ENCODE results near the gene TWF2. TPM values are rescaled to one million over a fixed set of nuclear protein-coding genes. Genes with fewer than 3 reads are reported as not detected.

Gene TWF2
- total RNA-seq, 1 experiment from 2014 or later: 100 TPM

GRCh38 chr3:52246264-52246620, 7.3 kb upstream of the TWF2 start:
- H3K4me3 ChIP-seq: peak overlapping the region; percentile 48
- H3K27me3 ChIP-seq: no peaks in the 10 kb centered on the region
- no peak for DNase-seq
- H3K36me3 ChIP-seq: peaks cover 5% of the 10 kb centered on the region; the same call in 1 of the 2 replicates
- H3K9me3 ChIP-seq: no peaks in the 10 kb centered on the region

DNA sequence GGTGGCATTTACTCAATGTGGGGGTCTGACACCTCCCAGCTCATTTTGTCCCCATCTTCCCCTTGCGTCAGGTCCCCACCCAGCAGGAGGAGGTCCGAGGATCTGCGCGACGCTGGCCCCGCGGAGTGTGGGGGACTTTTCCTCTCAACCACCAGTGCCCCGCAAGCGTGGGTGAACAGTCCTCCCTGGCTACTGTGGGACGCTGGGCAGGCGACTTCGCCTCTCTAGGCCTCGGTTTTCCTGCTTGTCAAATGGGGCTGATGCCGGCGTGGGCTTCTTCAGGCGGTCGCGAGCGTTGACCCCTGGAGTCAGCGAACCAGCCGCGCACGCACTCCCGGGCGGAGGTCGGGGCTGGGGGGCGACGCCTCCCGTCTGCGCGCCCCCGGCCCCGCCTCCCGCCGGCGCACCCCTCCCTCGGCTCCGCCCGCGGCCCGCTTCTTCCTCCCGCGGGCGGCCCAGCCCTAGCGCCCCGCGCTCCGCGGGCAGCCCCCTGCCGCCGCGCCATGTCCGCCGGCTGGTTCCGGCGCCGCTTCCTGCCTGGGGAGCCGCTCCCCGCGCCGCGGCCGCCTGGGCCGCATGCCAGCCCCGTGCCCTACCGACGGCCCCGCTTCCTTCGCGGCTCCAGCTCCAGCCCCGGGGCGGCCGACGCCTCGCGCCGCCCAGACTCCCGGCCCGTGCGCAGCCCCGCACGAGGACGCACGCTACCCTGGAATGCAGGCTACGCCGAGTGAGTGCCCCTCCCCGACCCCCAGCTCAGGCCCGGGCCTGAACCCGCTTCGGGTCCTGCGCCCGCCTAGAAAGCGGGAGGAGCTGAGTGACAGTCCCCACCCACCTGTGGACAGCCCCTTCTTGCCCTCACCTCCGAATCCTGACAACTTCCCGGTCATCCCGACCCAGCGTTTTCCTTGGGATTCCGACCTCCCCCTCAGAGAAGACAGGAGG, 6.6 kb upstream of the TWF2 start, which contains the start of gene PPM1M:
PPM1M (plus strand) TSS at position 438 of the 942 bp plus-strand sequence; CDS start at position 504, 66 bp downstream.
- H3K9me3 ChIP-seq: no peaks in the 10 kb centered on the region
- DNase-seq: peak; percentile 56

DNA sequence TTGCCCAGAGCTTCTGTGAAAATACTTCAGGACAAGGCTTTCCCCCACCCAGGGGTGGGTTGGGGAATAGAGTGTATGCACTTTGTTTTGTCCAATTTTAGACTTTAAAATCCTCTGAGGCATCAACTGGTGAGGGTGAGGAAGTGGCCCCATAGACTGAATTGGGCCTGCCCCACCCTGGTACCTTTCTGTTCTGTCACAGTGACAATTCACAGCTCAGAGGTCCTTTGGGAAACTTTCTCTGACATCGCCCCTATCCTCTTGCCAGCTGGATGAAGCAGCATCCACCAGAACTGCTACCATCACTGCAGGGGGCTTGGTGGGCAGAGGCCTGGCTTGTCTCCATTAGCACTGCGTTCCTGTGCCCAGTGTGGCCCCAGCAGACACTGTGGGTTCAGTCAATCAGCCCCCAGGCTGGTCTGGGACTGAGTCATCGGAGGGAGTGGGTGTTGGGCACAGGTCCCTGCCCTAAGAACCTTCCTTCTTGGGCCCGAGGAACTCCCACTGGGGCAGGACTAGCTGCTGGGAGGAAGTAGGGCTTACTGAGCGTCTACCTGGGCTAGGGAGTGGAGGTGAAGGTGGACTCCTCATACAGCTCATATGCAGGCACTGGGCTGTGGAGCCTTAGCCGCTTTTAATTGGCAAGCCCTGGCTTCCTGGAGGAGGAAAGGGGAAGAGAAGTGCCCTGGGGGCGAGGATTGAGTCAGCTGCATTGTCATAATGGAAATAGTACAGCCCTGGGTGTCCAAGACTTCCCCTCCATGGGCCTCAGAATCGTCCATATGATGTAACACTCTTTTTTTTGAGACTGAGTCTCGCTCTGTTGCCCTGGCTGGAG, 5.1 kb upstream of the TWF2 start:
- no peak overlapping the region for H3K4me3 ChIP-seq
- no peaks in the 10 kb centered on the region for H3K9me3 ChIP-seq
- DNase-seq: peak; percentile 80
- peaks cover 8% of the 10 kb centered on the region for H3K36me3 ChIP-seq
- no peaks in the 10 kb centered on the region for H3K27me3 ChIP-seq

More for the DNA sequence above, 6.6 kb upstream of the TWF2 start, which contains the start of gene PPM1M:
- peaks cover 9% of the 10 kb centered on the region for H3K36me3 ChIP-seq
- H3K4me3 ChIP-seq: peak within 1 kb of the TSS; percentile 48
- H3K27me3 ChIP-seq: no peaks in the 10 kb centered on the region

DNA sequence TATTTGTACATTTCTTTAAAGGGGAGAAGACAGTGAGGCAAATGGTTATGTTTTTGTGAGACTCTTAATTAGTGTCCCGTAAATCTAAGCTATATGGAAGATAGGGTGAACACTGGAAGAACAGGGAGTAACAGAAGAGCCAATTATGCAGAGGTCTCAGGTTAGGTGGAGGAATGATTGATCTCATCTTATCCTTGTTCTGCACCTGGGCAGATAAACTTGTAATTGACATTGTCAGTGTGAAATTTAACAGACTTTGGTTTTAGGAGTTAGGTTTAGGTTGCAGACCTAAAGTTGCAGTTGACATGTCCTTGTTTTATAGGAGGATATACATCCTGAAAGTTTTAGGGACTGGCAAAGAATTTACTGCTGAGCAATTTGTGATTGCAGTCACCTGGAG, 3.1 kb upstream of the TWF2 start:
- no peaks in the 10 kb centered on the region for H3K9me3 ChIP-seq
- H3K36me3 ChIP-seq: peaks cover 4% of the 10 kb centered on the region
- DNase-seq: no peak
- no peak overlapping the region for H3K4me3 ChIP-seq
- no peaks in the 10 kb centered on the region for H3K27me3 ChIP-seq

DNA sequence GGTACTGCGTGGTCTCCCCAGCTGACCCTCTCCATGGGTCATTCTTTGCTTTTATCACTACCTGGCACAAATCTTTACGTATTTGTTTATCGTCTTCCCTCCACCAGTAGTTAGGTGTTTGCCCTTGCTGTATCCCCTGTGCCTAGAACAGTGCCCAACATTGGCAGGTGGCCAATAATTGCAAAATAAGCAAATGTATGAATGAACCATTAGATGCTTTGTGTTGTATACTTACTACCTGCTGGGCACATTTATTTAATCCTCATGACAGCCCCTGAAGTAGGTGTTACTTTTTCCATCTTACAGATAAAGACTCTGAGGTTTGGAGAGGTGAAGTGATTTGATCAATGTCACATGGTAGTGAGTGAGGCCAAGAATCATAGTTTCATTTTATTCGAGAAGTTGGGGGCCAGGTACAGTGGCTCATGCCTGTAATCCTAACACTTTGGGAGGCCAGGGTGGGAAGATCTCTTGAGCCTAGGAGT, 2.0 kb upstream of the TWF2 start:
- Histone ChIP-seq H3K4me3 (no peak overlapping the region), H3K9me3 (no peaks in the 10 kb centered on the region), H3K27me3 (no peaks in the 10 kb centered on the region), H3K36me3 (peaks cover 4% of the 10 kb centered on the region)
- no peak for DNase-seq

- peaks cover 4% of the 10 kb centered on the region for H3K36me3 ChIP-seq
- H3K4me3 ChIP-seq: peak overlapping the region; percentile 76
- DNase-seq: peak; percentile 85
- no peaks in the 10 kb centered on the region for H3K27me3 ChIP-seq
- H3K9me3 ChIP-seq: no peaks in the 10 kb centered on the region
Measured at GRCh38 chr3:52240059-52240885, 1.3 kb upstream of the TWF2 start.

DNA sequence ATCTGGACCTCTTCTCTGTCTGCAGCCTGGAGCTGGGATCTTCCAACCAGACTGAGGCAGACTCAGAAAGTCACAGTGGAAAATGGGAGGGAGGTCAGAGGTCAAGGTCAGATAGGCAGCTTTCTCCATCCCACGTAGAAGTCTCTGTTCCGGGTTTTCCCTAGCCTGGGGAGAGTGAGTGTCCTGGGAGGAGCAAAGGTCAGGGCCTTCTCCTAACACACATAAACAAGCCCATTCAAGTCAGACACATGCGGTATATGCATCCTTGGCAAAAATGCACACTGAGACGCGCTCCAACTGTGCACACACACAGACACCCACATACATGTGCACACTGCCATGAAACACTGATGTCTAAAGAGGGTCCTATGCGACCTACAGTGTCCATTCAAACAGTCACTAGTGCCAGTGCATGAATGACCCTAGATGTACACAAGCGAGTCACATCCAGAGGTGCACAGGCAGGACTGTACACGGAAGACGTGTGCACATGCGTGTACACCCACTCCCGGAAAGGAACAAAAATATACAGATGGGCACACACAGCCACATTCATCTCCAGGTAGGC, 681 bp downstream of the TWF2 start:
- DNase-seq: peak; percentile 25
- Histone ChIP-seq H3K4me3 (peak overlapping the region; percentile 76), H3K9me3 (no peaks in the 10 kb centered on the region), H3K27me3 (no peaks in the 10 kb centered on the region), H3K36me3 (peaks cover 7% of the 10 kb centered on the region)

- H3K36me3 ChIP-seq: peaks cover 7% of the 10 kb centered on the region
- H3K27me3 ChIP-seq: no peaks in the 10 kb centered on the region
- peak; percentile 93 for DNase-seq
- peak overlapping the region; percentile 76 for H3K4me3 ChIP-seq
- H3K9me3 ChIP-seq: no peaks in the 10 kb centered on the region
Measured at GRCh38 chr3:52237657-52238172, 1.2 kb downstream of the TWF2 start.

GRCh38 chr3:52237006-52237656, 1.8 kb downstream of the TWF2 start:
- Histone ChIP-seq H3K27me3 (no peaks in the 10 kb centered on the region), H3K36me3 (peaks cover 7% of the 10 kb centered on the region), H3K4me3 (peak overlapping the region; percentile 35), H3K9me3 (no peaks in the 10 kb centered on the region)
- DNase-seq: no peak

- no peak overlapping the region for H3K4me3 ChIP-seq
Measured at GRCh38 chr3:52236424-52236886, 2.5 kb downstream of the TWF2 start.

DNA sequence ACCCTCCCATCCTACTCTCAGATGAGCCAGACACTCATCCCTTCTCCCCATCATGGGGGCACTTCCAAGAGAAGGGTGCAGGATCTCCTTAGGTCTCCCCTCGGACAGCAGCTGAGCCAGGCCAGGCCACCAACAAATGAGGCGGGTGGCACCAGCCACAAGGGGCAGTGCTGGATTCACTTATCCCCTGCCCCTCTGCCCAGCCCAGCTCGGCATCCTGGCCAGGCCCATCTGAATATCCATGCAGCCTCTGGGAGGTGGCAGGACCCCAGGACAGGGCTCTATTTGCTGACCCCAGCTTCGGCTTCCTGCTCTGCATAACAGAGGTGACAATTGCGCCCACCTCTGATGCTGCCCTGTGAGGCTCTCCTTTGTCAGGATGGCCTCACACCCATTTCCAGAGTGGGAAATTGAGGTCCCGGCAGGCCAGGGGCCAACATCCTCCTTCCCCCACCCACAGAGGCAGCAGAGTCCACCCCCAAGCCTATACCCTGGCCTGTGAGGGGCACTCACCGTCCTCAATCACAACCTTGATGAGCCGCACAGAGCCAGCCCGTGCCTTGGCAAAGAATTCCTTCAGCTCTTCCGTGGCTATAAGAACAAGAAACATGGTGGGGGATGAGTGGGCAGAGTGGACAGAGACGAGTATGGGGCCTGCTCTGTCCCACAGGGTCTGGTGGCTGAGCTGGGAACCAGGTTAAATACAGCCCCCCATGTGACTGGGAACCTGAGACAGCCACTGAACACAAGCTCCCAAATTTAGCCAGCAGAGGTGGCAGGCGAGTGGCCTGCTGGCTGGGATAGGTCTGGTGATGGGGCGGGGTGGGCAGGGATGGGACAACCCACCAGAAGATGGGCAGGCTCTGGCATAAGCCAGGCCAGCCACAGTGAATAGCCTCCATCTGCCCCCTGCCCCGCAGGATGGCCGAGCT, 4.2 kb downstream of the TWF2 start:
- no peak for DNase-seq
- no peaks in the 10 kb centered on the region for H3K27me3 ChIP-seq
- peaks cover 5% of the 10 kb centered on the region for H3K36me3 ChIP-seq
- H3K4me3 ChIP-seq: no peak overlapping the region
- no peaks in the 10 kb centered on the region for H3K9me3 ChIP-seq

More at GRCh38 chr3:52236424-52236886, 2.5 kb downstream of the TWF2 start:
- H3K36me3 ChIP-seq: peaks cover 7% of the 10 kb centered on the region
- H3K9me3 ChIP-seq: no peaks in the 10 kb centered on the region
- DNase-seq: no peak
- H3K27me3 ChIP-seq: no peaks in the 10 kb centered on the region

GRCh38 chr3:52233968-52234367, 5.0 kb downstream of the TWF2 start:
- no peak for DNase-seq
- Histone ChIP-seq H3K36me3 (peaks cover 5% of the 10 kb centered on the region), H3K9me3 (no peaks in the 10 kb centered on the region)

GRCh38 chr3:52233108-52233591, 5.8 kb downstream of the TWF2 start:
- H3K4me3 ChIP-seq: no peak overlapping the region
- peaks cover 5% of the 10 kb centered on the region for H3K36me3 ChIP-seq
- H3K9me3 ChIP-seq: no peaks in the 10 kb centered on the region
- DNase-seq: no peak
- no peaks in the 10 kb centered on the region for H3K27me3 ChIP-seq

More at GRCh38 chr3:52233968-52234367, 5.0 kb downstream of the TWF2 start:
- Histone ChIP-seq H3K27me3 (no peaks in the 10 kb centered on the region), H3K4me3 (no peak overlapping the region)

All from MG63 (cell line).